RPMI8226 (cell line): ENCODE results near the gene TMEM273.
A peak's percentile ranks its signal among the peaks of the same experiment; 100 is the strongest.

ENCODE experiments used
- DNase-seq: peaks from one replicate; pipeline ENCODE4 v3.0.0-alpha.2; 2015

TMEM273 gene

GRCh38 chr10:49175587-49176309 lies 12.4 kb downstream of the TMEM273 start:
- no peak for DNase-seq

GRCh38 chr10:49174926-49175500 lies 13.2 kb downstream of the TMEM273 start:
- DNase-seq = no peak

- no peak for DNase-seq
These were observed 13.8 kb downstream of the TMEM273 start for GRCh38 chr10:49174261-49174925.

GRCh38 chr10:49173853-49174252 lies 14.3 kb downstream of the TMEM273 start:
- DNase-seq = no peak

GRCh38 chr10:49173201-49173772 lies 14.9 kb downstream of the TMEM273 start:
- no peak for DNase-seq

- no peak for DNase-seq
These were observed 15.4 kb downstream of the TMEM273 start for GRCh38 chr10:49172777-49173132.

- no peak for DNase-seq
These were observed 16.0 kb downstream of the TMEM273 start for GRCh38 chr10:49172061-49172776.

- DNase-seq = no peak
These were observed 16.7 kb downstream of the TMEM273 start for GRCh38 chr10:49171326-49172060.

- no peak for DNase-seq
These were observed 17.4 kb downstream of the TMEM273 start for GRCh38 chr10:49170632-49171325.

GRCh38 chr10:49169776-49170175 lies 18.4 kb downstream of the TMEM273 start:
- DNase-seq = no peak

GRCh38 chr10:49168831-49169500 lies 19.2 kb downstream of the TMEM273 start:
- DNase-seq = no peak

- no peak for DNase-seq
These were observed 20.0 kb downstream of the TMEM273 start for GRCh38 chr10:49168171-49168540.

- no peak for DNase-seq
These were observed 20.6 kb downstream of the TMEM273 start for GRCh38 chr10:49167425-49168170.

- DNase-seq = no peak
These were observed 21.4 kb downstream of the TMEM273 start for GRCh38 chr10:49166484-49167400.

GRCh38 chr10:49165821-49166483 lies 22.2 kb downstream of the TMEM273 start:
- no peak for DNase-seq

- no peak for DNase-seq
These were observed 22.9 kb downstream of the TMEM273 start for GRCh38 chr10:49165259-49165658.

- peak; percentile 69 for DNase-seq
These were observed 23.5 kb downstream of the TMEM273 start for GRCh38 chr10:49164559-49165188.

GRCh38 chr10:49163741-49164140 lies 24.4 kb downstream of the TMEM273 start:
- DNase-seq = no peak
